ENCODE results near the gene SIRT7.

The SIRT7 gene

GRCh38 chr17:81931557-81932332, 13.8 kb upstream of the SIRT7 start:
- DNase-seq, result no peak

- DNase-seq, result peak; percentile 41
Observed at GRCh38 chr17:81931189-81931556, 13.2 kb upstream of the SIRT7 start.

DNA sequence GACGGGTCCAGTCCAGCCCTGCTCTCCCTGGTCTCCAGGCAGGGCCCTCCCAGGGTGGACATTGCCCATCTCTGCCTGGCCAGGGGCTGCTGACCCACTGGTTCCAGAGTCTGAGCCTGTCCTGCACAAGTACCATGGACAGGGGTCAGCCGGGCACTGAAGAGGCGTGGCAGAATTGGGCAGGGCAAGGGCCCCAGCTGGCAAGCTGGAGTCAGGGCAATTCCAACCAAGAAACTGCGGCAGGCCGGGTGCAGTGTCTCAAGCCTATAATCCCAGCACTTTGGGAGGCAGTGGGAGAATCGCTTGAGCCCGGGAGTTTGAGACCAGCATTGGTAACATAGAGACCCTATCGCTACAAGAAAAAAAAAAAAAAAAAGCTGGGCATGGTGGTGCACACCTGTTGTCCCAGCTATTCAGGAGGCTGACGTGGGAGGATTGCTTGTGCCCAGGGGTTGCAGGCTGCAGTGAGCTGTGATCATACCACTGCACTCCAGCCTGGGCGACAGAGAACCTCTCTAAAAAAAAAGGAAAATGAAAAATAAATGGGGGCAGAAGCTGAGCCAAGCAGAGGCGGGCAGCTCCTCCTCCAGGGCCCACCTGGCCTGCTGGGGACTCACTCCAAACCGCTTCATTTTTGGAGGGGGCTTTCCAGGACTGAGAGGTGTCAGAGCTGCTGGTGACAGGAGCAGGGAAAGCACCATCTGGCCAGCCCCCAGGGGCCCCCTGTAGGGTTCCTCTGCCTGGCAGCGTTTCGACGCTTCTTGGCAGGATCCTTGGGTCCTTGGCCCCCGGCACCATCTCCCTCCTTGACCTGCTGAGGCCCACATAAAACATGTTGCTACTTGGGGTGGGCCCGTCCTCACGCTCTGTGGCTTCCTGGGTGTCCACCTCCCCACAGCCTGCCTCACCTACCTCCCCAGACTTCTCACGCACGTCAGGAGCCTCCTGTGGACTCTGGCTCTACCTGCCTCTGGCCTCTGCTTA, 12.5 kb upstream of the SIRT7 start:
- peak; percentile 48 for DNase-seq

- DNase-seq, result no peak
Observed at GRCh38 chr17:81929253-81930141, 11.5 kb upstream of the SIRT7 start.

GRCh38 chr17:81928544-81929252, 10.7 kb upstream of the SIRT7 start:
- DNase-seq, result peak; percentile 38

DNA sequence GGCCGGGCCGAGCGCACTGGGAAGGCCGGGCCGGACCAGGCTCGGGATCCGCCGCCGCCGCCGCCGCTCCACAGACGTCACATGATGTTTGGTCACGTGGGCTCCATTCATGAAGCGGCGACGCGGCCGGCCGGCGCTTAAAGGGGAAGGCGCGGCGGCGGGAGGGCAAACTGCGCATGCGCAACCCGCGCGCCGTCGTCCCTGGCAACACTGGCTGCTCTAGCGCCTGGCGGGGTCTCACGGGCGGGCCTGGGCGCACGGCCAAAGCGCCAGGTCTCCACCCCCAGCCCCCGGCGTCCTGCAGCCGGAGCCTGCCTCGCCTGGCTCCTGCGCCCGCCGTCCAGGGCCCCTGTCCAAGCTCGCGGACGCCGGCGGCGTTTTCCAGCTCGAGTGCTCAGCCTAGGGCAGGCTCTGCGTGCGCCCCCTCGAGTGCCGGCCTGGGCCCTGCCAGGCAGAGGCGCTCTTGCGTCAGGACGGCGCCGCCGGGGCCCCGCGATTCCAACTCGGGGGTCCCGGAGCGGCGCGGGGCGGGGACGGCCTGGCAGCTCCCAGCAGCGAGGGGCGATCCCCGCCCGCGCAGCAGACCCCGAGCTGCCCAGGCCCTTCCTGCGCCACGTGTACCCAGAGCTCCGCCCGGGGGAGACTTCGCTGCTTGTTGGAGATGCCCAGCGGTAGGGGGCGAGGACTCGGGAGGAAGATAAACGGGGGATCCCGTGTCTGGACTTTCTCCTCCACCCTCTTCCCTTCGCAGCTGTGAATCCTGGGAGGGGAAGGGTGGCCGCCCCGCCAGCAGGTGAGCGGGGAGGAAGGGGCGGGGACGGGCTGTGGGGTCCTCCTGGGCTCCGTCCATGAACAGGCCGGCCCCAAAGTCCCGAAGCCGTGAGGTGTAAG, 9.9 kb upstream of the SIRT7 start, which contains the start of gene MAFG:
MAFG (minus strand) TSS at position 83 of the 891 bp plus-strand sequence. CDS start 4,550 bp downstream, outside the sequence.
- DNase-seq, result peak; percentile 97

DNA sequence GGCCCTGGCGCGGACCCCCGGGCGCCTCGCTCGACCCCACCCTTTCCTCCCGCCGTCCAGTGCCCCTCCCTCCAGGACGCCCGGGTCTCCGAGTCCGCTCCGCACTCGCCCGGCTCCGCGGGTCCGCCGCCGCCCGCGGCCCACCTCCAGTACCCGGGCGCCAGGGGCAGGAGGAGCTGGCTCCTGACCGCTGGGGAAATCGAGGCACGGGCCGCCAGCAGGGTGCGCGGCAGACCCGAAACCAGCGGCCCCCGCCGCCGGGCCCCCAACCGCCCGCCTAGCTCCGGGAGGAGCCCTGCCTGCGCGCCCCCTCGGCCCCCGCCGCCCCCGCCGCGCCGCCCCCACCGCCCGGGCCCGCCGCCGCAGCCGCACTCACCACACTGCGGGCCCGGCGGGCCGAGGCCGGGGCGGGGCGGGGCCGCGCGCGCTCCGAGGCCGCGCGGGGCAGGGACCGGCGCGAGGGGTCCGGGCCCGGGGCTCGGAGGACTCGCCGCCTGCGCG, 9.2 kb upstream of the SIRT7 start:
- DNase-seq, result peak; percentile 65

- DNase-seq, result peak; percentile 74
Observed at GRCh38 chr17:81926451-81927151, 8.6 kb upstream of the SIRT7 start.

DNA sequence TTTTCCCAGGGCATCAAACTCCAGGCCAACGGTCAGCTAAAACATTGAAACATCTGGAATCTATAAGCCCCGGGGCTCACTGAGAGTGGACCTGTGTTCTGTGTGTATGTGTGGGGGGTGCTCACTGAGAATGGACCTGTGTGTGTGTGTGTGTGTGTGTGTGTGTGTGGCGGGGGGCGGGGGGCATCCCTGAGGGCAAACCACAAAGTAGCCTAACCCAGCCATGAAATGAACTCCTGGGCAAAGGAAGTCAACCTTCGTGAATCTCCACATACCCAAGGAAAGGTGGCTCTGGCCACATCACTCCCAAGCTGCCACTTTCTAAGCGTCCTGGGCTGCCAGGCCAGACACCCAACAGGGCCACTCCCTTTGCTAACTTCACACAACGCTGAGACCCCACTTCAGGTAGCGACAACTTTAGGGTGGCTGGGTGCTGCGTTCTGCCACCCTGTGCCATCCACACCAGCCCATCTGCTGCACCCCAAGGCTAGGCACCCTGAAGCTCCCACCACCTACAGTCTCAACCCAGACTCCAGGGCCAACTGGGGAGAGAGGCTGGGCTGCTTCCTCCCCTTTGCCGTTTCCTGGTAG, 8.0 kb upstream of the SIRT7 start:
- DNase-seq, result peak; percentile 46

- no peak for DNase-seq
Observed at GRCh38 chr17:81924557-81925532, 6.9 kb upstream of the SIRT7 start.

DNA sequence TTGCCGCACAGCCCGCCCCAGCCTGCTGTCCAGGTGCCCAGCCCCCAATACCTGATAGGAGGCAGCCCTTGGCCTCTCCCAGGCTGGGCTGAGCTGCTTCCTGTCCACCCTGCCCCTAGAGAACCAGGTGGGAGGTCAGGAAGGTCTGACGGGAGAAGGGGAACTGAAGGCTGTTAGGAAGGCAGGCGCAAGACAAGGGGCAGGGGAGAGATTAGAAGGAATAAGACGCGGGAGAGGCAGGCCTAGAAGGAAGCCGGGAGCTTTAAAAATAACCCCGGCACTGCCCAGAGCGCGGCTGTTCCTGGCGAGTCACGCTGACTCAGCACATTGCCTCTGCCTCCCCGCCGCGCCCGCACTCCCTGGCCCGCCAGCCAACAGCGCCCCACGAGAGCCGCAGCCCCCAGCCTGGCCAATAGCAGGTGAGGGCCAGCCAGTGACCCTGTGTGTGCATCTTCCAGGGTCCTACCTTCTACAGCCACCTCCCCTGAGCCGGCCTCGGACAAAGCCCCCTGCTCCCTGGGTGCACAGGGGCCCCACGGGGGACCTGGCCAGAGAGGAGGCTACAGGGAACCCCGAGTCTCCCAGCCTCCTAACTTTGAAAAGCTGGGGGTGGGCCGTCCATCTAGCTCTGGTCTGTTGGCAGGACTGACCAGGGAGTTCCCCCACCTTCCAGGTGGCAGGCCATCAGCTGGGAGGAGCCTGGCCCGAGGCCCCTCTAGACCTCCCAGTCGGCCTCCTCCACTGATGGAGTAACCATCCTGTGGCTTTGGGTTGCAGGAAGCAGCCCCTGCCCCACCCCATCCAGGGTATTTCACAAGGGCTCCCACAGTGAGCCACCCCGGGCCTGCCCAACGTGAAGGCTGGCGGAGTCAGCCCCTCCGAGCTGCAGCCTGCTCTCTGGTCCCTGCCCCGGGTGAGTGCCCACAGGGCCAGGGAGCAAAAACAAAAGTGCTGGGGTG, 5.6 kb upstream of the SIRT7 start:
- peak; percentile 68 for DNase-seq

- DNase-seq, result no peak
Observed at GRCh38 chr17:81922566-81923301, 4.8 kb upstream of the SIRT7 start.

GRCh38 chr17:81921996-81922565, 4.1 kb upstream of the SIRT7 start:
- no peak for DNase-seq

DNA sequence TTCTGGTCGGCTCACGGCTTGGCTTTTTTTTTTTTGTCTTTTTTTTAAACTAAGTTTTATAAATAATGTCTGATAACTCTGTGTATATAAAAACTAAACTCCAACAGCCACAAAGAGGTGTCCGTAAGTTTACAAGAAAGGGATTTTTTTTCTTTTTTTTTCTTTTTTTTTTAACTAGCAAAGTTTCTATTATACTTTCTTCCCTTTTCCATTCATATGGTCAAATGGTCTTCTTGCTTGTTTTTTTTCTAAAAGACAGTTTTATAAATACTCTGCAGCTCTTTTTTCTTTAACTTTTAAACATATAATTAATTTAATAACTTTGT, 3.5 kb upstream of the SIRT7 start:
- DNase-seq, result no peak

DNA sequence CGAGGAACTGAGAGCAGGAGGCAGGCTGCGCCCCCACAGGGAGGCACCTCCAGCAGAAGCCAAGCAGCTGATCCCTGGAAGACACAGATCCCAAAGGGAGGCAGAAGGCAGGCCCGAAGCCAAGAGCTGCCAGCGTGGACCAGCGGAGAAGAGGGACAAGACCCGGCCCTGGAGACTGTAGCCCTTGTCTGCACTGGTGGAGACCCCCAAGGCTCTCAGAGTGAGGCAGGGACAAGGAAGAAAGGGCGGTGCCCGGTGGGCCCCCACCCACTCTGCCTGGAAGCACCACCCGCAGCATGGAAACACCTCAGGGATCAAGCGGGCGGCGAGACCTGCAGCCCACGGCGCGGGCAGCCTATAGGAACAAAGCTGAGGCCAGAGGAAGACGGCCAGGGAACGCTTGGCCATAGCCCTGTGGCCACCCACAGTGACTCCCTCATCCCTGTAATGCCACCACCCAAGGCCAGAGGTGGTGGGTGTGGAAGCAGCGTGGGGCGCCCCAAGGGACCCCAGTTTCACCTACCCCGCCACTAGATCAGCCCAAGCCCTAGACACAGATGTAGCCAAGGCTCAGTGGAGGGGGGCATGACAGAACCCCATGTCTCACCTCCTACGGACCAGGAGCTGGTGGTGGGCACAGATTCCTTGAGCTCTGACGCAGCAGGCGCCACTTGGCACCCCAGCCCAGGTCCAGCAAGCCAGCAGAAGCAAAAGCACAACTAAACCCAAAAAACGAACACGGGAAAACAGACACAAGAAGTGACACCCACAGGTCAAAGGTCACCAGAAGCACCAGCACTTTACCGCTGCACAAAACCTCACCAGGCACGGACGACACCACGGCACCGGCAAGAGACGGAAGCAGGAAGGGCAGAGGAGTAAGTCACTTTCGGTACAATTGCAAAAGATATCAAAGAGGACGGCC, 2.9 kb upstream of the SIRT7 start:
- no peak for DNase-seq

Data from left hindlimb (tissue), 1 donor.